ENCODE results near the gene MANEAL. TPM values are rescaled to one million over a fixed set of nuclear protein-coding genes. Genes with fewer than 3 reads are reported as not detected.

The MANEAL gene
- total RNA-seq, 1 donor from 2014 or later = 4.3 TPM

DNA sequence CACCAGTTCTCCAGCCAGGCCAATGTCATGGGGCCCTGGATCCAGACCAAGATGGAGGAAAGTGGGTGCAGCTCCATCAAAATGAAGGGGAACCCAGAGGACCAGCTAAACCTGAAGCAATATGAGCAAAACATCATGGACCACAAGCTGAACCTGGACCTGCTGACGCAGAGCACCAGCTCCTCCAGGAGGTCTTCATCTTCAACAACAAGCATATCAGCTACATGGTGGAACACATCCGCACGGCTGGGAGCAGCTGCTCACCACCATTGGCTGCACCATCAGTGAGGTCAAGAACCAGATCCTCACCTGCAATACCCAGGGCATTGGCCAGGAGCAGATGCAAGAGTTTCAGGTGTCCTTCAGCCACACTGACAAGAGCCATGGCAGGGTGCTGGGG lies 15.0 kb upstream of the MANEAL start:
- DNase-seq (ENCODE audit: low read depth) = no peak

DNA sequence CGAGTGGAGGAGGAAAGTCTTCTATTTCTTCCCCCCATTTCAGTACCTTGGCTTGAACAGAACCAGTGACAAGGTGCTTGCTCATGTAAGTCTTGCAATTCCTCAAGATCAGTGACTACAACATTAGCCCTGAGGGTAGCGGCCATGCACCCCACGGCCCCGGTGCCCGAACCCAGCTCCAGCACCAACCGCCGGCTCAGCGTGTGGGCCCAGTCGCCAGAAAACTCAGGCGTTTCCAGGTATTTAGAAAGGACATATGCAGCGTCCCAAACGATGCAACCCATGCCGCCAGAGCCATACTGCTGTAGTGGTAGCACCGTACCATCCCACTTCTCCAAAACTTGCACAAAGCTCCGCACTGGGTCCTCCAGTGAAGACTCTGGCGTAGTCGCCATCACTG lies 11.2 kb upstream of the MANEAL start:
- no peak for DNase-seq (ENCODE audit: low read depth)

DNA sequence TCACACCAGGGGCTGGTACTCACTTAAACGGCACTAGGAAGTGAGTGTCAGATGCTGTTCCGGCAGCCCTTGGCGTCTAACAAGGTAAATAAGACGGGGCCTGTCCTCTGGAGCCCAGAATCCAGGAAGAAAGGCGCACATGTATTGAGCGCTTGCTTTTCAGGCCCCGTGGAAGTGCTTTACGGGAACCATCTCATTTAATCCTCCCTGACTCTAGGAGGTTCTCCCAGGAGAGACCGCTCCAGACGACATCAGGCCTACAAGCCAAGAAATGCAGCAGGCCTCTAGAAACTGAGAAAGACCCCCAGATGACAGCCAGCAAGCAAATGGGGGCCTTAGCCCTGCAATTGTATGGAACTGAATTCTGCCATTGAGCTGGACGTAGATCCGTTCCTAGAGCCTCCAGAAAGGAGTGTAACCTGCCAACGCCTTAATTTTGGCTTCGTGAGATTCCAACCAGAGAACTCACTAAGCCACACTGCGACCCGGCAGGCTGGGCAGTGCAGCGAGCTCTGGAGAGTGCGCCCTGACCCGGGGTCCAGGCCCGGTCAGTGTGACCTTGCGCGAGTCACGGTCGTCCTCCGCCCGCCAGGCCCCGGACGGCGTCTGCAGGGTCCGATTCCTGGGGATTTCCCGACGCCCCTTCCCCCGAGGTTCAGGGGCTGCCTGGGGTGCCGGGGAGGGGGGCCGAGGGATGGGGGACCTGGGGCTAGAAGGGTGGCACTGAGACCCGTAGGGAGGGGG lies 532 bp upstream of the MANEAL start:
- DNase-seq (ENCODE audit: low read depth) = no peak

DNA sequence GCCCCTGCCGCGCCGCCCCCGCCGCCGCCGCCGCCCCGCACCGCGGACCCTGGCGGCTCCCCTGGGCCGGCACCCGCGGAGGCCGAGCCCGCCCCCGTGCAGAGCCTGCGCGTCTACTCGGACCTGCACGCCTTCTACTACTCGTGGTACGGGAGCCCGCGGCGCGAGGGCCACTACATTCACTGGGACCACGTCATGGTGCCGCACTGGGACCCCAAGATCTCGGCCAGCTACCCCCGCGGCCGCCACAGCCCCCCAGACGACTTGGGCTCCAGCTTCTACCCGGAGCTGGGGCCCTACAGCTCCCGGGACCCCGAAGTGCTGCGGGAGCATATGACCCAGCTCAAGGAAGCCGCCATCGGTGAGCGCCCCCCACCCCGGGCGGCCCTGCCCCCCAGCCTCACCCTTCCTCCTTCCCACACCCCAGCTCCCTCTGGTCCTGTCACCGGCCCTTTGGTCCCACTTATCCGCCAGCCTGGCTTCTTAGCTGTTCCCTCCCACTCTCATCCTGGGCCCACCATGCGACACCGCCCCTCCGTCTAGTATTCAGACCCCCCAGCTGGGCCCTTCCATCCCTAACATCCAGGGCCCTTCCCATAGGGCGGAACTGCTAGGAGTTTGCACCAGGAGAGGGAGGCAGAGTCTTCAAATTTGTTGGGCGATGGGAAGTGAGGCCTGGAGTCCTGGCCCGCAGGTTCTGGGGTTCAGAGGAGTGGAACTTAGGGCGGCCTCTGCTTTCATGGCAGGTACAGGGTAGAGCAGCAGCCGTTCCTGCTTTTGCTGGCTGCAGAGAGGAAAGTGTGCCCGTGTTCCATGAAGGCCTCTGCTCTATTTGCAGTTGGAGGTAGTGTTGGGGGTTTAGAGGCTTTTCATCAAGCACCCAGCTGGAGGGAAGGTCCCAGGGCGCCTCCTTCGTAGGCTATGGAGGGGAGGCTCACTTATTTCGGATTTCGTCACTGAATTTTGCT lies 1.0 kb downstream of the MANEAL start:
- DNase-seq (ENCODE audit: low read depth) = no peak

DNA sequence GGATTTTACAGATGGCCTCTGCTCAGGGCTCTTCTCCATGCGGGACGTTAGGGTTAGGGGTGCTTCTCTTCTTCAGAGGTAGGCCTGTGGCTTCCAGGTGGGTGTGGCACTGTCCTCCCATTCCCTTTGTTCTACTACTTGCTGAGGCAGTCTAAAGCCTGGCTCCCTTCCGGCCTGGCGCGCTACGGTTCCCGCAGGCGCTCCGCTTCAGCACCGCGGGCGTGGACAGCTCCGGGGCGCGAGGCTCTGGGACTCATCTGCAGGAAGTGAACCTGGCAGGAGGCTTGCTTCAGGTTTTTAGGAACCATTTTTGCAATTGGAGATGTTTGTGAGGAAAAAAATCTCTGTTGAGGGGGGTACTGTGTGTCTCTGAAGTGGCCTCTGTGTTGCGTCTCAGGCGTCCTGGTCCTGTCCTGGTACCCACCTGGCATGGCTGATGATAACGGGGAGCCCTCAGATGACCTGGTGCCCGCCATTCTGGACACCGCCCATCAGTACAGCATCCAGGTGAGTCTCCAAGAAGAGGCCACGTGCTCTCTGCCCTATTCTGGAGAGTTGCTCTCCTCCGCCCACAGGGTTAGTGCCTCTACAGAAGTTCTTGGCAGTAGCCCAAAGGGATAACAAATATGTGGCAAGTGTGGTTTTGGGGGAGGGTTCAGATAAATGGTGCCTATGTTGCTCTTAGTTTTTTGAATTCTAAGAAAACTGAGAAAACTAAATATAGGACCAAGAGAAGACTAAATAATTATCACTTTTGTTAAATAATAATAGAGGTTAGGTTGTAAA lies 1.9 kb downstream of the MANEAL start:
- DNase-seq (ENCODE audit: low read depth) = peak; percentile 13

DNA sequence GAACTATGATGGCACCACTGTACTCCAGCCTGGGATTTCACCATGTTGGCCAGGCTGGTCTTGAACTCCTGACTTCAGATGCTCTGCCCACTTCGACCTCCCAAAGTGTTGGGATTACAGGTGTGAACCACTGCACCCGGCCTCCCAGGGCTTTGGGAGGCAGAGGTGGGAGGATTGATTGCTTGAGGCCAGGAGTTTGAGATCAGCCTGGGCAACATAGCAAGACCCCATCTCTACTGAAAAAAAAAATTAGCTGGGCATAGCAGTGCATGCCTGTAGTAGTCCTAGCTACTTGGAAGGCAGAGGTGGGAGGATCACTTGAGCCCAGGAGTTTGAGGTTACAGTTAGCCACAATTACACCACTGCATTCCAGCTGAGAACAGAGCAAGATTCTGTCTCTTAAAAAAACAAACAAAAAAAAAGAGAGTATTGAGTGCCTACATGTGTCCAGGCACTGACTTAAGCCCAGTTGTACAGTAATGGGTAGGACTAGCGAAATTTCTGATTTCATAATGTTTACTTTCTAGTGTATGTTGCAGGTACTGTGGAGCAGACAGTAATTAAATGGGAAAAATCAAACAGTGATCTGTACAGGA lies 4.2 kb downstream of the MANEAL start:
- DNase-seq (ENCODE audit: low read depth) = peak; percentile 49

DNA sequence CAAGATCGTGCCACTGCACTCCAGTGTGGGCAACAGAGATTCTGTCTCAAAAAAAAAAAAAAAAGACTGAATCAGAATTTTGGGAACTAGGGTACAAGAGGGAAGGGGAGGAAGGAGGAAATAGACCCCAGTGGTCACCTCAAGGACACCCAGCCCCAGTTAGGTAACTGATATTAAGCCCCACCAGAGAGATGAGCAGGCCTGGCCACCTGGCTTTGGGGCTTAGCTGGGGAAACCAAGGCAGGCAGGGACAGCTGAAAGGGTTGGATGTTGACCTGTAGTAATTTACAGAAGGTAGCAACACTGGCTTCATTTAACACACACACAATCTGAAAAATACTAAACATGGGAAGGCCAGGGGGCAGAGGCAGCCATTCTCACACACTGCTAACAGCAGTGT lies 8.8 kb downstream of the MANEAL start:
- no peak for DNase-seq (ENCODE audit: low read depth)

DNA sequence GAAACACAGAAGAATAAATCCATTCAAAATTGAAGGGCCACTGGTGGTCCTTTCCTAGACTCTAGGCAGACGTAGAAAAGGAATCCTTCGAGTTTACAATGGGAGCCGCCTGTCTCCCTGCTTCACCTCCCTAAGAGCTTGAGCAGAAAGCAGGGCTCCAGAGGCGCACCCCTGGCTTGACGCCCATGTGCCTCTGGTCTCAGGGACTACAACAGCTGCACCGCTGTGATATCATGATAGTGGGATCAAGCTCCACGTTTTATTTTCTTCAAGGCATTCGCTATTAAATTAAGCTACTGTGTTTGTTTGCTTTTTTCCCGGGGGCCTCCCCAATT lies 13.5 kb downstream of the MANEAL start:
- no peak for DNase-seq (ENCODE audit: low read depth)

DNA sequence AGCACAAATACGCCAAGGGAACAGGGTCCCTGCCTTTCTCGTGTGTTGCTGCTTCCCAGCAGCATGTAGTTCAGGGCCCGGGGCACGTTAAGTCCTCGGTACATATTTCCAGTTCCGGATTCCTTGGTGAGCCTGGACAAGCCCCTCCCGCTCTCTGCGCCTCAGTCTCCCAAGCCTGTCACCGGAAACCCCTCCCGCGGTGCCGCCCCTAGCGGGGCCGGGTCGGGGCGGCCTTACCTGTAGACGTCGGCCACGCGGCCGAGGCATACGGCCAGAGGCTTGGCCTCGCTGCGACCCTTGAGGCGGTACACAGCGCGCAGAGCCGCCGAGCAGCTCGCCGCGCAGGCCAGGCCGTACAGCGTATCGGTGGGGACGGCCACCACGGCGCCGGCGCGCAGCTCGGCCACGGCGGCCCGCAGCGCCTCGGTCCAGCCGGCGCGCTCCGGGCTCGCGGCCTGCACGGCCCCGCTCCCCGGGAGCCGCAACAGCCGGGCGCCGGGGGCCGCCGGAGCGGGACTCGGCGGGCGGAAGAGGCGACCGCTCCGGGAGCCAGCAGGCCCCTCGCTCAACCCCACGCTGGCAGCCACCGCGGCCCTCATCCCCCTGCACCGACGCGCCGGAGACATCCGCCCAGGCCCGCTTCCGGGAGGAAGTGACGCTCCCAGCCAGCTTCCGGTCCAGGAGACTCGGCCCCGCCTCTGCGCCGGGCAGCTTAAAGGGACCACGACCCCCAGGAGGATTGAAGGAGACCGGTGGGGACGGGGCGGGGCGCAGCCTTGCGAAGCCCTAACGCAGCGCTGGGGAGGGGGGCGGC lies 14.1 kb downstream of the MANEAL start, which contains the start of the genes C1orf122 and YRDC:
C1orf122 (plus strand) TSS at position 236 of the 814 bp plus-strand sequence. CDS start 615 bp downstream, outside the sequence.
YRDC (minus strand) TSS at position 654 of the 814 bp plus-strand sequence; CDS start at position 626, 28 bp downstream.
- peak; percentile 78 for DNase-seq (ENCODE audit: low read depth)

DNA sequence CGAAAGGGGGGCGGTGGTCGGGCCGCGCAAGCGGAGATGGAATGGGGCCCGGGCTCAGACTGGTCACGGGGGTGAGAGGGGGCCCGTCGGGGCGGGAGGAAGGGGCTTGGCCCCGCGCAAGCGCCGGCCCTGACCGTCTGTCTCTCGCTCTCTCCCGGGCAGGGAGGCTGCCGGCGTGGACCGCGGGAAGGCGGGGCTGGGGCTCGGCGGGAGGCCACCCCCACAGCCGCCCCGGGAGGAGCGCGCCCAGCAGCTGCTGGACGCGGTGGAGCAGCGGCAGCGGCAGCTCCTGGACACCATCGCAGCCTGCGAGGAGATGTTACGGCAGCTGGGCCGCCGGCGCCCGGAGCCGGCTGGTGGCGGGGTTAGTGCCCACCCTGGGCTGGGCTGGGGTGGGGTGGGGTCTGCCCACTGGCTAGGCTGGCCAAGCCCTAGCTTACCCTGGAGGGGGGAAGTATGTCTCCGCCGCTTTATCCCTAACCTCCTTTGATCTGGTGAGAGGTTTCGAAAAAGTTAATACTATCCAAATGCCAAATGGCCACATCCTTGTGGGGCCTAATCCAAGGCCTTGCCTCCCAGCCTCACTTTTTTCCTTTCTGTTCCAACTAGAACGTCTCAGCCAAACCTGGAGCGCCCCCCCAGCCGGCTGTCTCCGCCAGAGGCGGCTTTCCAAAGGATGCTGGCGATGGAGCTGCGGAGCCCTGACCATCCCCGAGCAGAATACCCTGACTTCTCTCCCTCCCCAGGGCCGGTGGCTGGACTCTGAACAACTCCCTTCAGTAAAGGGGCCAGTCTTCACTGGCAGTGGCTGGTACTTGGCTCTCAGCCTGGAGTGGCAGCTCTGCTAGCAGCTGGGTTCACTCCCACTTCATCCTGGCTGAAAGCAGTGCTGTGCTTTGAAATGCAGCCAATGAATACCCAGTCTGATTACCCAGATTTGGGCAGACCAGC lies 15.0 kb downstream of the MANEAL start:
- DNase-seq (ENCODE audit: low read depth) = peak; percentile 39

DNA sequence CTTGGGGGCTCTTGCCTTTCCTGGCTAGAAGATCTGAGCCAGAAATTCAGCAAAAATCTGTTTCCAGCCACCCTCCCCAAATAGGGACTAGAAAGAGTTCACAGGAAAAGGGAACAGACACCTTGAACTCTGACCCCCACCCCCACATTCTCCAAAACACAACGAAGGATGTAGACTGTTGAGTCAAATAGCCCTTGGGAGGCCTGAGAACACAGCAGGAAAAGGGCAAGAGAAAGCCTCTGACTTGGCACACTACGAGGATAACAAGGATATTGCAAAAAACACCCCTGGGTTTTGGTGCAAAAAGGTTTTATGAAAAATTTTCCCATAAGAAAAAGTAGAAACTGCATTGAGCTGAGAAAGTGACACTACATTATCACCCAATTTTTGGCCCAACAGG lies 16.3 kb downstream of the MANEAL start:
- DNase-seq (ENCODE audit: low read depth) = no peak

DNA sequence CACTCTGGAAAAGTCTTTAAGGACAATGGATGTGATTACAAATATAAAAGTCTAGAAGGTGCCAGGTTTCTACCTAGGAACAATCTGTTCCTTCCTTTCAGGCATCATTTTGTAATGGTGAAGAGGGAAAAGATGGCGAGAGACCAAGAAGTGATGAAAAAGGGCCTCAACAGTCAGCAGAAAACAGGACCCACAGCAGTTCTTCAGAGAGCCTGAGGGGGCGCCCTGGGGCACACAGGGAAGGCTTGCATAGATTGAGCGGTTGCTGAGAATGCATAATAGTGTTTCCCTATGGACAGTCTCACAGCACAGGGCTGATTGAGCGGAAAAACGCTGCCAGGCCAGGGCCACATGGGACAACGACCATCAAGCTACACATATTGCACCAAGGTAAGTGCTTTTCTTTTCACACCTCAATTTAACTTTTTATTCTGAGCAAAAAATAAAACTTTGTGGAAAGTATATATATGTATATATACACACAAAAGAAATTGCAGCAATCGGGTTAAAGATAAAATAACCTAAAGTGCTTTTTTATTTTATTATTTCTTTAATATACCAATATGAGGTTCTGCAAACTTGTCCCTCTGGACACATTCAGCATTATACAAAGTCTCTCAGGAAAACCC lies 17.5 kb downstream of the MANEAL start:
- DNase-seq (ENCODE audit: low read depth) = peak; percentile 56

DNA sequence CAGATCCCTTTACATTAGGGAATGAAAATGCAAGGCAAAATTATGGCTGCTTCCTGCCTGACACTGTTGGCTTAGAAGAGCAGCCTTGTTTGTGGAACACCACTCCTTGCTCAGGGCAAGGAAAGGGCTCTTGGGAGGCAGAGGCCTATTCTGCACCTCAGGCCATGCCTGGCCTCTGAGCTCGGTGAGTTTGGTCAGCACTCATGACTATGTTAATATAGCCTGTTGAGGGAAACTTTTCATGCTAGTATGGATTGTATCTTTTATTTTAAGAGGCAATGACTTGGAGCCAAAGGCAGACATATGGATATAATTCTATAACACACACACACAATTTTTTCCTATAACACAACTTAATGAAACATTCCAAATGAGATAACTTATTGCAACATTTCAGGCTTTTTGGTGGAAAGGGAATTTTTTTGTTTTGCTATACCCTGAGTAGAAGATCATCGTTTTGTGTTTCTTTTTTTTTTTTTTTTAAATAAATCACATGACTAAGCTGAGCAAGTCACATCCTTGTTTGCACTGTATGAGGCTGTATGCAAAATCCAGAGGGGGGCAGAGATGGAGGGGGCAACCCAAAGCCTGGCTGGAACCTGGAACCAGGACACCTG lies 20.0 kb downstream of the MANEAL start:
- no peak for DNase-seq (ENCODE audit: low read depth)

DNA sequence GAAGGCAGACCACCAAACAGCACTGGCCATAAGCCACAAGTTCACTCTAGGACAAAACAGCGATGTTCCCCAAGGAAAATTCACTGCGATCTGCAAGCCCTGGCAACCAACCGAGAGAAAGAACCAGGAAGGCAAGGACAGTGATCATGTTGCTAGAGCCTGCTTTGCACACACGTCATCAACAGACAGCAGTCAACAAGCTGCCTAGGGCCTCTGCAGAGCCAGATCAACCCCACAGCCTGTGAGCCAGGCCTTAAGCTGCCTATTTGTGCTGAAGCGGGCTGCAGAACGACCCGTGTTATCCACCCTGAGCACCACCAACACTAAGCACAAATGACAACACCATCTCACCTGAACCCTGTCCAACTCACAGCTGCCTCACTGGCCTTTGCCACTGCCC lies 20.6 kb downstream of the MANEAL start:
- no peak for DNase-seq (ENCODE audit: low read depth)

DNA sequence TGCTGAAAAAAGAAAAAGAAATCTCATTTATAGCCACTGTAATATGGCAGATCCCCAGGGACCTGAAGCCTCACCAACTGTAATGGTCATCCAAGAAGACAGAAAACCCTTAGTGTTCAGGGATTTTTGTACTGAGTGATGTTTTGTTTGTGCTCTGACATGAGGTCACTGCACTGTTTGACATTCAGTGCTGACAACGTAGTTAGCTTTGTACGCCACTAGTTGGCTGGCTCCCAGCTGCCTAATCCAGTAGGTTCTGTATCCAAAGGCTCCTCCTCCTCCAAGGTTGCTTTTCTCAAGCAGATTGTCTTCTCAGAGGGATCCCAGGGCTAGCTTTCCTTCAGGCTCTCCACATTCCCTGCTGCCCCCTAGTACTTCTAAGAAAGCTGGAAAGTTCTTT lies 23.8 kb downstream of the MANEAL start:
- DNase-seq (ENCODE audit: low read depth) = no peak

DNA sequence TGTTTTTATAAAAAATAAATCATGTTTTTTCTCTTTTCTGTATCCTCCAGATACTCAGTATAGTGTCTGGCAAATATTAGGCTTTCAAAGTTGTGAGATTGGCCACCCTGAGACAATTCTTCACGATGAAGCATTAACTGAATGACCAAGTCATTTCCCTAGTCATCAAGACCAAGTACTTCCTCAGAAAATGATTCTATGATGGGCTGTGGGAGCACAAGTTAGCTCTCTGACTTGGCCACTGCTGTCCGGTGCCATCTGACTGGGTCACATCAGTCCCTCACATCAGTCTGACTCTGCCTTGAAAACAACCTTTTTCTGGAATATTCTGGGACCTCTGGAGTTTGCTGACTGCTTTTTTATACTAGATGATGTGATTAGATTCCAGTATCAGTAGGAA lies 27.8 kb downstream of the MANEAL start:
- DNase-seq (ENCODE audit: low read depth) = no peak

DNA sequence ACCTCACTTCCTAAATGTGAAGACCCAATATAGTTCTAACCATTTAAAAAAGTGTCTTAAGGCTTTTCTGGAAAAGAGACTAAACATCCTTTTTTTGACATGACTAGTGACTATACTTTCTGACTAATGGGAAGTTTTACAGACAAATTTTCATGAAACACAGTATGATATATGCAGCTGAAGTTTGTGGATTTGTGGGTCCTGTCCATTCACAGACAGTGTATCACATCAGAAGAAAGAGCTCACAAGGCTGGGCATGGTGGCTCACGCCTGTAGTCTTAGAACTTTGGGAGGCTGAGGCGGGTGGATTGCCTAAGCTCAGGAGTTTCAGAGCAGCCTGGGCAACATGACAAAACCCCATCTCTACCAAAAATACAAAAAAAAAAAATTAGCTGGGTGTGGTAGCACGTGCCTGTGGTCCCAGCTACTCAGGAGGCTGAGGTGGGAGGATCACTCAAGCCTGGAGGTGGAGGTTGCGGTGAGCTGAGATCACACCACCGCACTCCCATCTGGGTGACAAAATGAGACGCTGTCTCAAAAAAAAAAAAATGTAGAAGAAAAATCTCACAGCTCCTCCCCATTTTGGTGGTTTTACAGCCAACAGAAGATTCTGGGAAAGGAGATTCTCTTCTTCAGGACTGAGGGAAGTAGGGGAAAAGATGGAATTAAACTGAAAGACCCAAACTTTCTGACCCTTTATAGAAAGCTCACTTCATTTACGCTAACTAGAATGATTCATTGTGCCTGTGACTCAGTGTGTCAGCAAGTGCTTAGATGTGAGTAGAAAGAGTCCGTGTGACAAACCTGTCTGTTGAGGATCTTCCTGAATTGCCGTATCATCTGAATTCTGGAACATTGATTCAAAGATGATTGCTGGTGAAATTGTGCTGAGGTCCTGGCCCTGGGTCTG lies 29.5 kb downstream of the MANEAL start:
- DNase-seq (ENCODE audit: low read depth) = no peak

DNA sequence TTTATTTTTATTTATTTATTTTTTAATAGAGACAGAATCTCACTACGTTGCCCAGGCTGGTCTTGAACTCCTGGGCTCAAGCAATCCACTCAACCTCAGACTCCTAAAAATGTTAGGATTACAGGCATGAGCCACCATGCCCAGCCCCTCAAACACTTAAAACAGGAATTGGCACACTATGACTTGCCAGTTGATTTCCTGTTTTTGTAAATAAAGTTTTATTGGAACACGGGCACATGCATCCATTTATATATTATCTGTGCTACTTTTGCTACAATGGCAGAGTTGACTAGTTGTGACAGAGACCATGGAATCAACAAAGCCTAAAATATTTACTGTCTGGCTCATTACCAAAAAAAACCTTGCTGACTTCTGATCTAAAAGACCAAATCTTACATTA lies 30.4 kb downstream of the MANEAL start:
- DNase-seq (ENCODE audit: low read depth) = no peak
